GM19043 (cell line): Measurements from ENCODE around the gene PPP4R3A.
A peak's percentile ranks its signal among the peaks of the same experiment; 100 is the strongest.

Experiments used
- ATAC-seq: cut with Tn5 transposase; IDR thresholded peaks from one replicate; pipeline ENCODE4 v1.9.1; 2021; ENCODE audit warnings: low read depth; ENCODE audit not compliant: unreplicated experiment

PPP4R3A gene

GRCh38 chr14:91506226-91506625 is 3.9 kb downstream of the PPP4R3A start:
- no peak for ATAC-seq

- ATAC-seq, result no peak
These were observed 7.1 kb downstream of the PPP4R3A start for GRCh38 chr14:91503000-91503504.

- ATAC-seq, result no peak
These were observed 7.9 kb downstream of the PPP4R3A start for GRCh38 chr14:91501951-91502930.

GRCh38 chr14:91501348-91501747 is 8.8 kb downstream of the PPP4R3A start:
- no peak for ATAC-seq

- no peak for ATAC-seq
These were observed 13.3 kb downstream of the PPP4R3A start for GRCh38 chr14:91496790-91497189.

GRCh38 chr14:91494392-91495065 is 15.6 kb downstream of the PPP4R3A start:
- ATAC-seq, result peak; percentile 44

GRCh38 chr14:91493169-91493568 is 16.9 kb downstream of the PPP4R3A start:
- ATAC-seq, result no peak

GRCh38 chr14:91484744-91485143 is 25.4 kb downstream of the PPP4R3A start:
- ATAC-seq, result no peak

- no peak for ATAC-seq
These were observed 25.9 kb downstream of the PPP4R3A start for GRCh38 chr14:91484186-91484585.

- ATAC-seq, result no peak
These were observed 27.7 kb downstream of the PPP4R3A start for GRCh38 chr14:91482263-91483013.

GRCh38 chr14:91477388-91477787 is 32.7 kb downstream of the PPP4R3A start:
- ATAC-seq, result no peak

- no peak for ATAC-seq
These were observed 37.1 kb downstream of the PPP4R3A start for GRCh38 chr14:91473046-91473445.

- ATAC-seq, result no peak
These were observed 39.9 kb downstream of the PPP4R3A start for GRCh38 chr14:91470216-91470615.

- ATAC-seq, result no peak
These were observed 43.9 kb downstream of the PPP4R3A start for GRCh38 chr14:91466192-91466591.

- no peak for ATAC-seq
These were observed 45.4 kb downstream of the PPP4R3A start for GRCh38 chr14:91464615-91465205.

GRCh38 chr14:91458612-91459011 is 51.5 kb downstream of the PPP4R3A start:
- no peak for ATAC-seq

GRCh38 chr14:91456283-91456682 is 53.8 kb downstream of the PPP4R3A start:
- ATAC-seq, result no peak

- no peak for ATAC-seq
These were observed 55.5 kb downstream of the PPP4R3A start for GRCh38 chr14:91454580-91454979.

GRCh38 chr14:91454155-91454554 is 56.0 kb downstream of the PPP4R3A start:
- no peak for ATAC-seq

GRCh38 chr14:91453744-91454143 is 56.4 kb downstream of the PPP4R3A start:
- ATAC-seq, result no peak
